Lower leg skin (tissue), 4 donors: ENCODE data around the gene ADGRL3. TPM values are rescaled to one million over a fixed set of nuclear protein-coding genes. Genes with fewer than 3 reads are reported as not detected.
A peak's percentile ranks its signal among the peaks of the same experiment; 100 is the strongest.

Experiments
- DNase-seq, 2 donors: peaks; one replicate each; pipeline ENCODE4 v3.0.0-alpha.2; 2019; ENCODE audit warnings: low spot score in 2 of 2
- H3K4me3 ChIP-seq: fragments of 200-600 bp; sonication (generic); 2 replicates; pipeline ENCODE4 v1.5.1; 2017; ENCODE audit warnings: mild to moderate bottlenecking, low read depth; ENCODE audit not compliant: poor library complexity, severe bottlenecking
- POLR2A ChIP-seq, 2 donors: fragments of 450-650 bp; IDR thresholded peaks; one replicate each; pipeline ENCODE4 v1.6.1; 2016 to 2017; ENCODE audit warnings: antibody characterized with exemption in 2 of 2, mild to moderate bottlenecking in 1 of 2, moderate library complexity in 1 of 2
- WGBS, 2 donors: methylation state at CpG; one replicate each; pipeline ENCODE4 v1.1.5; 2018; 5-methylcytosine and 5-hydroxymethylcytosine counted together
- intact Hi-C: fragments of 100-400 bp; cut with DNase I; formaldehyde crosslinking; loops from one replicate; pipeline ENCODE4 v1.15.0; 2023; ENCODE audit warnings: low total_unique reads
- total RNA-seq, 4 donors: library from RNA; depleted of rRNA; stranded (reverse); fragments of >200 nt; gene quantifications; one replicate each; pipeline ENCODE4 v1.1.0, GENCODE V29; 2016
- TF ChIP-seq, protein P1 (sequence below), 3 donors: fragments of 450-650 bp; IDR thresholded peaks; one replicate each; pipeline ENCODE4 v1.5.1; 2016; ENCODE audit warnings: antibody characterized with exemption in 3 of 3, mild to moderate bottlenecking in 3 of 3, moderate library complexity in 2 of 3

ADGRL3 gene
- total RNA-seq, 4 donors from 2014 or later, result 1.8 to 21.2 (median 8.2) TPM

DNA sequence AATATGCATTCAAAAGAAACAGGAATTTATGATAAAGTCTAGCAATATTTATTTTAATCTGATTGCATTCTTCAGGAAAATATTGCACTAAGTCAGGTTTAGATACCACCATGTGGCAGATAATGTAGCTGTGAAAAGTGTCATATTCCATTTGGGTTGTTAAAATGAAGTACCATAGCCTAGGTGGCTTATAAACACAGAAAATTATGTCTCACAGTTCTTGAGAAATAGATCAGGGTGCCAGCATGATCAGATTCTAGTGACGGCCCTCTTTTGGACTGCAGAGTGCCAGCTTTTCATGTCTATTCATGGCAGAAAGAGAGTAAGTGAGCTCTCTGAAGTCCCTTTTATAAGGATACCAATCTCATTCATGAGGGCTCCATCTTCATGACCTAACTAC, 5.6 kb upstream of the ADGRL3 start:
- H3K4me3 ChIP-seq, result no peak overlapping the region
- WGBS, 2 donors, result 53 to 79% methylated on average over 1 of the region's 1 CpG
- TF ChIP-seq POLR2A (IDR thresholded peaks at IDR 0.05), result no peak
- TF ChIP-seq, protein P1, sequence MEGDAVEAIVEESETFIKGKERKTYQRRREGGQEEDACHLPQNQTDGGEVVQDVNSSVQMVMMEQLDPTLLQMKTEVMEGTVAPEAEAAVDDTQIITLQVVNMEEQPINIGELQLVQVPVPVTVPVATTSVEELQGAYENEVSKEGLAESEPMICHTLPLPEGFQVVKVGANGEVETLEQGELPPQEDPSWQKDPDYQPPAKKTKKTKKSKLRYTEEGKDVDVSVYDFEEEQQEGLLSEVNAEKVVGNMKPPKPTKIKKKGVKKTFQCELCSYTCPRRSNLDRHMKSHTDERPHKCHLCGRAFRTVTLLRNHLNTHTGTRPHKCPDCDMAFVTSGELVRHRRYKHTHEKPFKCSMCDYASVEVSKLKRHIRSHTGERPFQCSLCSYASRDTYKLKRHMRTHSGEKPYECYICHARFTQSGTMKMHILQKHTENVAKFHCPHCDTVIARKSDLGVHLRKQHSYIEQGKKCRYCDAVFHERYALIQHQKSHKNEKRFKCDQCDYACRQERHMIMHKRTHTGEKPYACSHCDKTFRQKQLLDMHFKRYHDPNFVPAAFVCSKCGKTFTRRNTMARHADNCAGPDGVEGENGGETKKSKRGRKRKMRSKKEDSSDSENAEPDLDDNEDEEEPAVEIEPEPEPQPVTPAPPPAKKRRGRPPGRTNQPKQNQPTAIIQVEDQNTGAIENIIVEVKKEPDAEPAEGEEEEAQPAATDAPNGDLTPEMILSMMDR (IDR thresholded peaks at IDR 0.05), result no peak
- intact Hi-C loops, result no loop called here
- DNase-seq, result no peak

DNA sequence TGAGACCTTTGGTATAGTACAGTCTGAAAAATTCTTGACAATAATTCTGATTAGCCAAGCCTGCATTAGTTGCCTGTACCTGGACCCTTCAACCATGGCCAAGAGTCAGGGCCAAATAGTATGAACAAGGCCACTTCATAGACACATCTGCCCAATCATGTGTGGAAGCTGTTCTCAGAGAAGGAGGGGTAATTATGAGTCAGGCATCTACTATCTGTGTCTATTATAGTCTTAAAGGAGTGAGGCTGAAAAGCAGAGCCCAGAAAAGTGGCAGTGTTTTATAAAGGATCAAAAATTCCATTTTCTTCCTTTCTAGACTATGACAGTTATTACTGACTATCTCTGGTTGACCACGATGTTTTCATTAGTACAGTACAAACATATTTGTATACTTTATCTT, 5.0 kb upstream of the ADGRL3 start:
- TF ChIP-seq, protein P1 (IDR thresholded peaks at IDR 0.05), result no peak
- no peak for TF ChIP-seq POLR2A (IDR thresholded peaks at IDR 0.05)
- intact Hi-C loops, result no loop called here
- WGBS, 2 donors, result 87 to 91% methylated on average over 1 of the region's 1 CpG

DNA sequence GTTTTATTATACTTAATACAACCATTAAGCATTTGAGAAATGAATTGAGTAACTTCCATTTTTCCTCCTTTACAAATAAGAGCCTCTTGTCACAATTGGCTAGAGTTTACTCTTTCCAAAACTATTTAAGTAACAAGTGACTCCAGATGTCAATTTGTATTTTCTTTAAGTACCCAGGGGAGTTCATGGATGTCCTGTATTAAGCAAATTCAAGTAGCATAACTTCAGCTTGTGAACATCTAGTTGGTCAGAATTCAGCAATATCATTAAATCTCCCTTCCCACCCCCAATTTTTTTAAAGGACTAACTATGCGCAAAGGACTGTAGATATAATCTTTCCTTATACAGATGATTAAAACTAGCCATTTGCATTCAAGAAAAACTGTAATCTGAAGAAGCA, 1.4 kb upstream of the ADGRL3 start:
- intact Hi-C loops, result no loop called here
- DNase-seq, result no peak
- no peak overlapping the region for H3K4me3 ChIP-seq
- 88 to 98% methylated on average over 1 of the region's 1 CpG for WGBS, 2 donors
- no peak for TF ChIP-seq POLR2A (IDR thresholded peaks at IDR 0.05)
- TF ChIP-seq, protein P1 (IDR thresholded peaks at IDR 0.05), result no peak

More for the DNA sequence above, 5.0 kb upstream of the ADGRL3 start:
- H3K4me3 ChIP-seq, result no peak overlapping the region
- no peak for DNase-seq

DNA sequence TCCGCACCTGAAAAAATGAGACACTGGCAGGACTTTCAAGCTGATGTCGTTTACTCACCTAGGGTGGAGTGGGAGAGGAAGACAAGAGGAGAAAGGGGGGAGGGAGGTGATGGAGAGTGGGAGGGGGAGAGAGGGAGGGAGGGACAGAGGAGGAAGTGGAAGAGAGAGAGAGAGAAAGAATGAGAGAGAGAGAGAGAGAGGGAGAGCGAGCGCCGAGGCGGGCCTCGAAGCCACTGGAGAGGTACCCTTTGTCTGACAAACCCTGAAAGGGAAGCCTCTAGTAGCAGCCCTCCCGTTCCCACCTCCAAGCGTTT, 296 bp upstream of the ADGRL3 start:
- WGBS, 2 donors, result 5 to 14% methylated on average over 9 of the region's 9 CpGs
- peak overlapping the region; percentile 39 for H3K4me3 ChIP-seq
- no peak for DNase-seq
- intact Hi-C loops, result no loop called here
- TF ChIP-seq, protein P1 (IDR thresholded peaks at IDR 0.05), result no peak
- TF ChIP-seq POLR2A (IDR thresholded peaks at IDR 0.05), result no peak

DNA sequence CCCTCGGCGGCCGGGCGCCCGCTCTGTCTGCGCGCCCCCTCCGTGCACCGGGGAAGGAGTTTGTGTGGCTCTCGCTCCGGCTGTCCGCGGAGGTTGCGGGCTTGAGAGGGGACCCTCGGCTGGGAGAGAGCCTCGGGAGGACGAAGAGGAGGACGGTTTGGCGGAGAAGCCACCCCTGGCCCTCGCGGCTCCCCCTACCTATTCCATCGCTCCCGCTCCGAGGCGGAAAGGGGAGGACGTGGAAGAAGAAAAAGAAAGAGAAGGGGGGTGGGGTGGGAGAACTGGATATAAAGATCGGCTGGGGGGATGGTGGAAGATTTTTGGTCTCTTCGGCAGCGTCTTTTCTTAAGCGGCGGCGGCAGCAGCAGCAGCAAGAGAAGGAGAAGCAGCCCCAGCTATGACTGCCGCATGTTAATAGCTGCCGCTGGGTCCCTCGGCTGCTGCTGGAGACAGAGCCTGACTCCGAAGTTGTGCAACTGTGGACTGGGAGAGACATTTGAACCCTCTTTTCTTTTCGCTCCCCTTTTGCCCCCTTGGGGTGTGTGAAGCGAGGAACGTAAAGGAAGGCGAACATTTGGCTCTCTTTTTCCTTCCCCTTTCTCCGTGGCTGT, 895 bp downstream of the ADGRL3 start:
- intact Hi-C loops, result no loop called here

More for the DNA sequence above, 895 bp downstream of the ADGRL3 start:
- TF ChIP-seq, protein P1 (IDR thresholded peaks at IDR 0.05), result no peak
- no peak for TF ChIP-seq POLR2A (IDR thresholded peaks at IDR 0.05)
- 1 to 2% methylated on average over 35 to 36 of the region's 41 CpGs for WGBS, 2 donors
- peak overlapping the region; percentile 39 for H3K4me3 ChIP-seq
- no peak for DNase-seq
